HAP-1 (cell line): ENCODE measurements around the gene CDC14A.

Source experiments
- DNase-seq, 2 experiments: peaks; one replicate each; pipeline ENCODE4 v3.0.0-alpha.2; 2016 to 2020; ENCODE audit warnings: low spot score in 2 of 2
- H3K27me3 ChIP-seq: fragments of 250-450 bp; sonication (Bioruptor Pico); 2 replicates; pipeline ENCODE4 v1.5.1; 2020; ENCODE audit warnings: low read depth, mild to moderate bottlenecking, moderate library complexity
- H3K36me3 ChIP-seq: fragments of 250-450 bp; sonication (Bioruptor Pico); replicated peaks from 2 replicates; pipeline ENCODE4 v1.5.1; 2020; ENCODE audit warnings: mild to moderate bottlenecking
- H3K4me1 ChIP-seq: fragments of 250-450 bp; sonication (Bioruptor Pico); 2 replicates; pipeline ENCODE4 v1.5.1; 2020; ENCODE audit warnings: mild to moderate bottlenecking
- H3K4me3 ChIP-seq: fragments of 250-450 bp; sonication (Bioruptor Pico); 2 replicates; pipeline ENCODE4 v1.5.1; 2020; ENCODE audit warnings: mild to moderate bottlenecking, moderate library complexity
- H3K9me3 ChIP-seq: fragments of 250-450 bp; sonication (Bioruptor Pico); 2 replicates; pipeline ENCODE4 v1.5.1; 2020; ENCODE audit warnings: mild to moderate bottlenecking, moderate library complexity
- in situ Hi-C: fragments of 300-500 bp; cut with MboI; formaldehyde crosslinking; loops from 3 replicates; pipeline ENCODE4 v1.14.3; 2020; ENCODE audit warnings: low sequenced_read_pairs, inconsistent platforms, mixed read lengths

CDC14A gene

DNA sequence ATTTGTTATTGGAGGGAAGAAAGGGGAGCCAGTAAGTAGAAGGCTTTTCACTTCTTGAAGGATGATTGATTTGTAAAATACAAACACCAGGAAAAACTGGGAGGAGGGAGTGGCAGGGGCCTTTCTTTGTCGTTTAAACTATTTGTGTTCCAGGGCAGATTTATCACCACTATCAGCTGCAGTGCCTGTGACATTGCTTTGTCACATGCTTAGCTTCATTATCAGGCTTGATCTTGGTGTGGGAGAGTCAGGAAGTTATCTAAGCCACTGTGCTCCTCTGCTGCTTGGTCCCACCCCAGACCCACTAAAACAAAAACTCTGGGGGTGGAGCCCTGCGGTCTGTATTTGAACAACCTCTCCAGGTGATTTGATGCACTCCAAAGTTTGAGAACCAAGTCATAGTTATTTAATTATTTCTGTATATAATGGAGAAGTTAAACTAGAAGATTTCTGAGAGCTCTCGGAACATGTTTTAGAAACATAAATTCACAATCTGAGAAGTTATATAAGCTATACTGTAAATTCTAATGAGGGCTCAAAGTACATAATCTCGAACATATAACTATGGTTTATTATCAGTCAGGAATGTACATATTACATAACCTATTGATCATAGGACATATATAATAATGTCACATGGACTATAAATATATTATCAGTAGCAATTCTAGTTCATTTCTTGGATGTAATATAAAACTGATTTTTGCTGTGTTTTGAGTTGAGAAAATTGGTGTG is 87.9 kb downstream of the CDC14A start:
- Histone ChIP-seq H3K9me3 (no peaks in the 10 kb centered on the region), H3K4me1 (peaks cover 6% of the 10 kb centered on the region), H3K36me3 (no peaks in the 10 kb centered on the region), H3K27me3 (no peaks in the 10 kb centered on the region), H3K4me3 (no peak overlapping the region)
- peak; percentile 48 to 64 for DNase-seq
- in situ Hi-C loops, result no loop called here

DNA sequence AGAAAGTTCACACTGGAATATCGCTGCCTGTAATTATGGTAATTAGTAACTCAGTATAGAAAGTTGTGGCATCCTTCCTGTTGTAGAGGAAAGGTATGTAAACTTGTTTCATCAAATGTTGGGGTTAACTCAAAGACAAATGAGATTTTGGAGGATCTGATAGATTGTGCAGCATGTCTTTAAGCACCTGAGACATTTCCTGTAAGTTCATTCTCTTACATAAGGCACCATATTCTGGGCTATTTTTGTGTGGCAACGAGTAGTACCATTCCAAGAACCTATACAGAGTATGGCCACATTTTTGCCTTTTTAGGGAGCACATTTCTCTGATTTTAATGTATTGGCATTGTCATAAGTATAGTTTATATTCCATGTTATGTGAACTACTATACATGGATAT is 88.8 kb downstream of the CDC14A start:
- Histone ChIP-seq H3K36me3 (no peaks in the 10 kb centered on the region), H3K27me3 (no peaks in the 10 kb centered on the region), H3K9me3 (no peaks in the 10 kb centered on the region), H3K4me3 (no peak overlapping the region), H3K4me1 (peaks cover 6% of the 10 kb centered on the region)
- DNase-seq, result no peak
- in situ Hi-C loops, result no loop called here

DNA sequence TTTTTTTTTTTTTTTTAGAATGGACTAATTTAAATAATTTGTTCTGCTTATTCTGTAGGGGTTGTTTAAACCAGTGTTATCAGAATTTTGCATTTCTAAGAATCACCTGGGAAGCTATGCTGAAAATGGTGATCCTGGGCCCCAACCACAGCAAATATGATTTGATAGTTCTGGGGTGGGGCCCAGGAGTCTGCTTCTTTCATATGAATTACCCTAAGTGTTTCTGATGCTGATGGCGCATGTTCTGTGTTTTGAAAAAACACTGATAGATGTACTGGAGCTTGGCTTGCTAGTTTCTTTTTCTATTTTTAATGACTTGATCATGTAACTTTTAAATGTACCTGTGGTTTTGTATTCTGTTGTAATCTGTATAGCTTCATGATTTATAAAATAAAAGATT is 89.3 kb downstream of the CDC14A start:
- Histone ChIP-seq H3K4me3 (no peak overlapping the region), H3K36me3 (no peaks in the 10 kb centered on the region), H3K4me1 (peaks cover 6% of the 10 kb centered on the region), H3K27me3 (no peaks in the 10 kb centered on the region), H3K9me3 (no peaks in the 10 kb centered on the region)
- in situ Hi-C loops, result no loop called here
- no peak for DNase-seq

DNA sequence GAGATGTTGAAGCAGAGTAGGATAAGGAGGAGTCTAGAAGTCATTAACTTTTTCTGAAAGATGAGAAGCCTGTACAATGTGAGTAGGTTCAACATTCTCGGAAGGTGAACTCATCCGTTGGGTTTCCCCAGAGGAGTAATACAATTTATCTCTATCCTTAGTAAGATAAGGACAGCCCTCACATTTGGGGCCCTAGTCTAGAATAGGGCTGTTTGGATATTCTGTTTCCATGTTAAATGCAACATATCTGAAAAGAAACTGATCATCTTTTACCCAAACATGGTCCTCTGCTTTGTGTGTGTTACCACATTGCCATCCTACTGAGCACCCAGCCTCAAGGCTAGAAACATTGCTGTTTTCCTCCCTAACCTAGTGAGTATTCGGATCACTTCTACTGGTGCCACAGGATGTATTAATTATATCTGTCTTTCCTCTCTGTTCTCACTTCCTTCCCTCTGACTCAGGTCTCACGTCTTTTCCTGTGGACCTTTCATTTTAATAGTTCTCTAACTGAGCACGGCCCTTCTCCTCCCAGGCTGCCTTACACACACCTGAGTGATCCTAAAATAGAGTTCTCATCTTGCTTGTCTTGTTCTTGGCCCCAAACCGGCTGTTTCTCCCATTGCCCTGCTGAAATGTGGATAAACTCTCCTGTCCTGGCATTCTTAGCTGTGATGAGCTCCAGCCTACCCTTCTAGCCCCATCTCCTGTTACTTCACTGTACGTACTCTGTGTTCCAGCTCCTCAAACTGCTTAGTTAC is 91.7 kb downstream of the CDC14A start:
- DNase-seq, result no peak
- in situ Hi-C loops, result no loop called here
- no peak overlapping the region for H3K4me3 ChIP-seq
- H3K27me3 ChIP-seq, result no peaks in the 10 kb centered on the region
- no peaks in the 10 kb centered on the region for H3K9me3 ChIP-seq
- H3K36me3 ChIP-seq, result no peaks in the 10 kb centered on the region
- H3K4me1 ChIP-seq, result peaks cover 6% of the 10 kb centered on the region

DNA sequence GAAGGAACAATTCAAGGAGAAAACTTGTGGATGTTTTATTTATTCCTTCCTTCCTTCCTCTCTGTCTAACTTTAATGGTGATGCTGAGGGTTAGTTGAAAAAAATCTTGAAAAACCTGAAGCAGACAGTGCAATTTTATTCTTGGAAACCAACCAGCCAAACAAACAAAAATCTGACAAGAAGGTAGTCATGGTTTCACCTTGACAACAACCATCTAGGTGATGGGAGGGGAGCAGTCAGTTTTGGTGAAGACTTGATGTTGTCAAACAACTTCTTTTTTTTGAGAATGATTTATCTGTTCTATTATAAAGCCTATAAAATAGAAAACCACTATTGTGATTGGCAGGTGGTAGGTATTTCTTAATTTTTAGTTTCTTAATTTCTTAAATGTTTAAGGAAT is 93.3 kb downstream of the CDC14A start:
- Histone ChIP-seq H3K4me3 (no peak overlapping the region), H3K9me3 (no peaks in the 10 kb centered on the region), H3K36me3 (no peaks in the 10 kb centered on the region), H3K27me3 (no peaks in the 10 kb centered on the region), H3K4me1 (no peaks in the 10 kb centered on the region)
- DNase-seq, result no peak
- in situ Hi-C loops, result no loop called here

DNA sequence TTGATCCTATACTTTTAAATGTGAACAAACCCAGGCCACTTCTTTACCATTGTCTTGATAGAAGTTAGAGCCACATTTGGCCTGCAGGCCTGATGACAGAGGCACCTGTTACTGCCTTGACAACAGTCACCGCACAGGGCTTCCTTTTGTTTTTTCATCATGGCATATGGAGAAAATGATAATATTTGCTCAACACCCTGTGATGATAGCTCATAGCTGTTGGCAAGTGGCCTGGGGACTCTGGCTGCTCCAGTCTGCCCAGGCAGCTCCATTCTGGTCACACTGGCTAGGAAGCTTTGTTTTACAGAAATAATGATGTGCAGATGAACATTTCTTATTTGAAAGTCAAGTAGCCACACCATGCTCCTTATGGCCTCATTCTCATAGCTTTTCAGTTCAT is 96.1 kb downstream of the CDC14A start:
- in situ Hi-C loops, result no loop called here
- no peak overlapping the region for H3K4me3 ChIP-seq
- DNase-seq, result no peak

DNA sequence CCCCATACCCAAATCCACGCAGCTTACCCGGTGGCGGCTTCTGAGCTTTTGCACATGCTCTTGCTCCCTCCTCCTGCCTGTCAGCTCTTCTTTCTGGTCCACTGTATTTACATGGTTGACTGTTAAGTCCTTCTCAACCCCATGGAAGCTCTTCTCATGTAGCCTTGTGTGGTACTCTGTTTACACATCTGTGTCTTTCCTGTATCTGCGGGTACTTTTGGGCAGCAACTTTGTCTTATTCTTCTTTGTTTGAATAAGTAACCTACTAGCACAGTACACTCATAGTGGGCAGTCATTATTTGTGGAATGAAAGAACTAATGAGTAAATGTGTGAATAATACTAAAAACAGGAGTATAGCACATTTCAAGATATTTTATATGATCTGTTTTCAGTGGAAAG is 97.2 kb downstream of the CDC14A start:
- H3K27me3 ChIP-seq, result no peaks in the 10 kb centered on the region
- H3K9me3 ChIP-seq, result no peaks in the 10 kb centered on the region
- DNase-seq, result no peak
- no peaks in the 10 kb centered on the region for H3K4me1 ChIP-seq
- in situ Hi-C loops, result no loop called here
- no peaks in the 10 kb centered on the region for H3K36me3 ChIP-seq
- no peak overlapping the region for H3K4me3 ChIP-seq

More for the DNA sequence above, 96.1 kb downstream of the CDC14A start:
- Histone ChIP-seq H3K4me1 (no peaks in the 10 kb centered on the region), H3K9me3 (no peaks in the 10 kb centered on the region), H3K36me3 (no peaks in the 10 kb centered on the region), H3K27me3 (no peaks in the 10 kb centered on the region)

DNA sequence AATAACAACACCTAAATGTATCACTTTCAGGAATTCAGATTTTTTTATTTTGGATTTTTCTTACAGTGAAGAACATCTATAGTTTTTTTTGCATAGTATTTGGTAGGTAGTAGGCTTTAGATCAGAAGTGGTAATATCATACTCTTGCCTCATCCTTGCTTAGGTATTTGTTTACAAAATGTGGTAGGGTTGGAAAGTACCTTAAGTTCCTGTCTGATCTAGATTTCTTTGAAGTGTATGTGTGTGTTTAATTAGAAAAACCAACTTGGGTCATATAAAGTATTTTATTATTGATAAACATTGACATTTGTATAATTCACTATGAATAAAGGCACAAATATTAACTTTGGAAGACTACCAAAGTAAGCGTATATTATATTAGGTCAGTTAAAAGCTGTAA is 100.3 kb downstream of the CDC14A start:
- no peak for DNase-seq
- in situ Hi-C loops, result loop anchor here (10.0 kb wide), 1 partner anchor 648 kb away; no protein-coding TSS in a partner anchor
- no peaks in the 10 kb centered on the region for H3K36me3 ChIP-seq

DNA sequence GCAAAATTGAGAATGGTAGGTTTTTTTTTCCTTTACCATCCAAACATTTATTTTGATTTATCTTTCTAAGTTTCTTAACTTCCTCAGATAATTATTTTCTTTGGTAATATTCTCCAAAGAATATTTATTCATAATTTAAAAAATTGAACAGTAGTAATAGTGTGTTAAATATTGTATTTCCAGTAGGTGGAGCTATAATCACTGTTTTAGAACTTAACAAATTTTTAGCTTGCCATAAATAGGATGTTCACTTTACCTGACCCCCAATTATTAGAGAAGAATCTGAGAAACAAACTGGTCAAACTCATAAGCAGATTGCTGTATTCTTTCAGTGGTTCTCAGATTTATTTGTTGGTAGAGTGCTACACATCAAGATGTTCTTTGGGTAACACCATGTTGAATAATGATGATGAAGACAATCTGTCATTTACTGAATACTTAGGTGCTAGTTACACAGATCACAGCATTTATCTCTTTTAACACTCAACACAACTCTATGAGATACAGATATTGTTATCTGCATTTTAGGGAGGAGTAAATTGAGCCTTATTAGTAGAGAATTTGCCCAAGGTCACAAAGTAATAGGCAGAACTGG is 103.3 kb downstream of the CDC14A start:
- no peaks in the 10 kb centered on the region for H3K36me3 ChIP-seq
- no peak overlapping the region for H3K4me3 ChIP-seq
- H3K9me3 ChIP-seq, result no peaks in the 10 kb centered on the region
- peak in 1 of 2 experiments; percentile 41 for DNase-seq
- in situ Hi-C loops, result loop anchor here (10.0 kb wide), 1 partner anchor 651 kb away; no protein-coding TSS in a partner anchor
- H3K4me1 ChIP-seq, result peaks cover 3% of the 10 kb centered on the region
- no peaks in the 10 kb centered on the region for H3K27me3 ChIP-seq

More for the DNA sequence above, 100.3 kb downstream of the CDC14A start:
- Histone ChIP-seq H3K4me1 (no peaks in the 10 kb centered on the region), H3K9me3 (no peaks in the 10 kb centered on the region), H3K27me3 (no peaks in the 10 kb centered on the region), H3K4me3 (no peak overlapping the region)

DNA sequence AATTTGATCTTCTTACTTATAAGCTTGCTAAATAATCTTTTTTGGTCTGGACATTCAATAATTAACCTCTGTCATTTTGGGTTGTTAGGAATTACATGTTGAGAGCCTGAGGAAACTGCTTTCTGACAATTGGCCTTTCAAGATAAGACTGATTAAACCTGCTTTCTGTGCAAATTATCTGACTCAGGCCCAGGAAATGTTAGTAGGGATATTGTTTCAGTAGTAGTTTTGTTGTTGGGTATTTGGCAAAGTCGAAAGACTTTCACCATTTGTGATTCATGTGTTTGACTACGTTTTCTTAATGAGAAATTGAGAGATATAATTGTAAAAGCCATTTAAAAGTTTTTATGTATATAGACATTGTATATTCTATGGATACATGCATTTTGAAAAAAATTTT is 104.6 kb downstream of the CDC14A start:
- H3K4me1 ChIP-seq, result peaks cover 9% of the 10 kb centered on the region
- no peaks in the 10 kb centered on the region for H3K27me3 ChIP-seq
- no peak overlapping the region for H3K4me3 ChIP-seq
- no peaks in the 10 kb centered on the region for H3K9me3 ChIP-seq
- no peaks in the 10 kb centered on the region for H3K36me3 ChIP-seq
- DNase-seq, result no peak
- in situ Hi-C loops, result loop anchor here (10.0 kb wide), 1 partner anchor 652 kb away; no protein-coding TSS in a partner anchor

DNA sequence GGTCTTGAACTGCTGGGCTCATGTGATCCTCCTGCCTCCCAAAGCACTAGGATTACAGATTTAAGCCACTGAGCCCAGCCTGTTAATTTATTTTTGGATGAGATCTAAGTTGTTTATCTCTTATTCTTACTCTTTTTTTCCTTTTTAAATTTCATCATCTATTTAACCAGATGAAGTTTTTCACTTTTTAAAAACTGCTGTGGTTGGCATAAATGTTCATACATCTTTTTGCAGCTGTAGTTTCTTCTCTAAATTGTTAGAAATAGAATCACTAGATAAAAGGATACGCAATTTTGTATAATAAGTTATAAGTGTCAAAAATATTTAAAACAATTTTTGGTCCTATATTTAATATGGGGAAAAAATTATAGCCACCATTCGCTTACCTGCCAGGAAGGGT is 105.4 kb downstream of the CDC14A start:
- H3K36me3 ChIP-seq, result no peaks in the 10 kb centered on the region
- DNase-seq, result no peak
- no peak overlapping the region for H3K4me3 ChIP-seq
- H3K9me3 ChIP-seq, result no peaks in the 10 kb centered on the region
- H3K4me1 ChIP-seq, result peaks cover 14% of the 10 kb centered on the region
- H3K27me3 ChIP-seq, result no peaks in the 10 kb centered on the region
- in situ Hi-C loops, result loop anchor here (10.0 kb wide), 1 partner anchor 653 kb away; no protein-coding TSS in a partner anchor

DNA sequence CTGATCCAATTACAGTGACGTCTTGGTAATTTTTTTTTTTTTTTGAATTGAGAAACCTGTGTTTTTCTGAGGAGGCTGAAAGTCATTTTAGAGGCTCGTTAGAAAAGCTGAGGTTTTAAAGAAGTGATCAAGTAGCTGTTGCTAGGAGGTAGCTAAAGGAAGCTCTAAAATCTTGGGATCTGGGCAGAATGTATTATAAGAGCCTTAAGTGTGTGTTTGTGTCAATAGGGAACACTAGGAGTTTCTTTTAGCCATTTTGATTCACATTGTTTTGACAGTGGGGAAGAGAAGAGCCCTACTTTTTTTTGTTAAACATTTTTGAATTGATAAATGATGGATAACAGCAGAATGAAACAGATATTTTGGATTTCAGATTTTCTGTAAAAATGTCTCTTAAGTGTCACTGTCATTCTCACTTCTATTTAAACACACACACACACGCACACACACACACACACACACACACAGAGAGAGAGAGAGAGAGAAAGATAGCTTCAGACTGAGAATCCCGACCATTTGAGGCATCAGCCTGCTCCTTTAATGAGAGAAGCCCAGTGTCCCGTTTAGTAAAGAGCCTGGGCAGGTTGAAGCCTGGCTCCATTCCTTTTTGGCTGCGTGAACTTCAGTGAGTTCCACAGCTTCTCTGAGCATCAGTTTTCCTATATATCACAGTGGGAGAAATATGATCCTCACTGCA is 106.5 kb downstream of the CDC14A start:
- no peak for DNase-seq
- no peaks in the 10 kb centered on the region for H3K9me3 ChIP-seq
- no peak overlapping the region for H3K4me3 ChIP-seq
- in situ Hi-C loops, result loop anchor here (10.0 kb wide), 1 partner anchor 654 kb away; no protein-coding TSS in a partner anchor
- H3K27me3 ChIP-seq, result no peaks in the 10 kb centered on the region
- peaks cover 25% of the 10 kb centered on the region for H3K4me1 ChIP-seq
- no peaks in the 10 kb centered on the region for H3K36me3 ChIP-seq

DNA sequence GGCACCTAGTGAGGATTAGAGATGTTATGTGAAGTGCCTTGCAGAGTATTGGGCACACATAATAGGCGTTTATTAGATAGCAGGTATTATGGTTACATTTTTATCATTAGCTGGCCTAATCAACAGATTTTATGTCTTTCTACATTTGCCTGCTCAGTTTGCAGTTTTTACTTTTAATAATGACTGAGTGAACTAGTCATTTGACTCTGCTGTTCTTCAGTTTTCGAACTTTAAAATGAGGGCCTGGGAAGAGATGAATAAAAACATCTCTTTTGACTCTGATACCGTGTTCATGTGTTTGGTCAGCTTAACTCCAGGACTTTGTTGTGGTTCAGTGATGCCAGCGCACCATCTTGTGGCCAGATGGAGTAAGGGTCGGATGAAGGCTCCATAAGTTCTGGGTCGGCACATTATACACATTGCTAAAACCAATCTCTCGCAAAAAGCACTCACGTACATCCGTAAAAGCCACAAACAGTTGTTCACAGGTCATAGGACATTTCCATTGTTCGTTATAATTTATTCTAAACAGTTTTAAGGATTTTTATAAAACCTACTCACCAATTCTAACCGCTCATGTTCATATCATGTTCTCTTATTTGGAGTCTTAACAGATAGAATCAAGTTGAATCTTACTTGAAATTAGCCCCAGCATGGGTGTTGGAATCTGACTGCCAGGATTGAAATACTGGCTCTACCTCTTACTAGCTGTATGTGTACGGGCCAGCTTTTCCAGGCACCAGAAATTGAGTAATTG is 107.2 kb downstream of the CDC14A start:
- Histone ChIP-seq H3K27me3 (no peaks in the 10 kb centered on the region), H3K4me3 (no peak overlapping the region), H3K36me3 (no peaks in the 10 kb centered on the region), H3K9me3 (no peaks in the 10 kb centered on the region), H3K4me1 (peaks cover 29% of the 10 kb centered on the region)
- in situ Hi-C loops, result loop anchor here (10.0 kb wide), 2 partner anchors 405 to 655 kb away; no protein-coding TSS in a partner anchor
- peak; percentile 78 to 79 for DNase-seq
